ENCODE measurements around the gene NCOA3.

NCOA3 gene

DNA sequence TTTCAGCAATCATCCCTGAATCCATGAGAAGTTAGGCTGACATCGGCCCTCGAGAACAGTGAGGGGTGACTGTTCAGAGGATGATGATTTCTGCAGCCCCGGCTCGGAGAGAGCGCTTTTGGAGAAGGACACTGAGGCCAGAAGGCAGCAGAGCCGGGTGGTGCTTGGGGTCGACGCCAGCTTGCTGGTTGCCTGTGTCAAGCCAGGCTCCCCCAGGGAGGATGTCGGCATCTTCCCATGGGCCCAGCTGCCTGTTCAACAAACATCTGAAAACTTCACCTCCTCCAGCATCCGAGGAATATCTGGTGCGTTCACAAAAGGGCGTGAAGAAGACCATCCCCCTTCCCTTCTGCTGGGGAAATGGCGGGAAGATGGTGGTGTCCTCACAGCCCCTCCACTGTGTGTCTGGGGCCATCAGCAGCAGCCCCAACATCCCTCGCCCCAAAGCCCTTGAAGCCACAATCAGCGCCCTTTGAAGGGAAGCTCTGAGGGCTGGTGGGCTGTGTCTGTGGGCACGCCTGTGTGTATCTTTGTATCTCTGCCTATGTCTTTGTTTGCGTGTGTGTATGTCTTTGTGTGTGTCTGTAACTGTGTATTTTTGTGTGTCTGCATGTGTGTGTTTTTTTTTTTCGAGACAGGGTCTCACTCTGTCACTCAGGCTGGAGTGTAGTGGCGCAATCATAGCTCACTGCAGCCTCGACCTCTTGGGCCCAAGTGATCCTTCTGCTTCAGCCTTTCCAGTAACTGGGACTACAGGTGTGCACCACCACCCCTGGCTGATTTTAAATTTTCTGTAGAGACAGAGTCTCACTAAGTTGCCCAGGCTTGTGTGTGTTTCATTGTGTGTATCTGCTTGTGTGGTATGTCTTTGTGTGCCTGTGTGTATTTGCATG, 185.7 kb downstream of the NCOA3 start:
- DNase-seq = no peak

- DNase-seq = no peak
Observed at GRCh38 chr20:47688385-47689381, 187.0 kb downstream of the NCOA3 start.

DNA sequence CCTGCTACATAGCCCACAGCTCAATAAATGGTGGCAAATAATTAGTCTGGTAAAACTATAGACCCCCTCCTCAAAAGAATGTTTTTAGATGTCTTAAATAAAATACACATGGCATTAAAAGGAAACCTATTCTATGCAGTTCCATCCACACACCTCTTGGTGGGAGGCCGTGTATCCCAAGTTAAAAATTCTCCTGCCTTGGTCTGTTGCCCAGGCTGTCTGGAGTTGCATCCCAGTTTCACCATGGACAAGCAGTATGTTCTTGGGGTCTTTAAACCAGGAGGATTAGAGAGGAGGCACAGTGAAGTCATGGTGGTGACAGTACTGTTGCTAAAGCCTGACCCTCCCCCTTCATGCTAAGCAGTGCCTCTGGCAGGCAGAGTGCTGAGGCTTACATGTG, 188.0 kb downstream of the NCOA3 start:
- DNase-seq = no peak

- DNase-seq = no peak
Observed at GRCh38 chr20:47691625-47692024, 189.9 kb downstream of the NCOA3 start.

- DNase-seq = no peak
Observed at GRCh38 chr20:47694021-47694818, 192.5 kb downstream of the NCOA3 start.

DNA sequence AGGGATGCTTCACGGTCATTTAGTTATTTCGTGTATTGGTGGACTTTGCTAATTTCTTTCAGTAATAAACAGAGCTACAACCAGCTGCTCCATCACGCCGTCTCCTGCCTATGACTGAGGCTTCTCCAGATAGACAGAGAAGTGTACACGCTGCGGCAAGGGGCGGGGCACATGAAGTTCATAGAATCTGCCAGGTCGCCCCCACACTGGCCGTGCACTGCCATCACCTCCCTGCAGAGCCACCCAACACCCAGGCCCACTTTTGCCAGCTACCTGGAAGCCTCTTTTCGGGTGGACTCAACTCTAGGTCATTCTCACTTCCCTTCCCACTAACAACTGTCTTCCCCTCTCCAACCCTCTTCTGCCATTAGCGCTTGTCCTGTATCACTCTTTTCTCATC, 195.2 kb downstream of the NCOA3 start:
- DNase-seq = no peak

GRCh38 chr20:47698142-47698541, 196.5 kb downstream of the NCOA3 start:
- no peak for DNase-seq

DNA sequence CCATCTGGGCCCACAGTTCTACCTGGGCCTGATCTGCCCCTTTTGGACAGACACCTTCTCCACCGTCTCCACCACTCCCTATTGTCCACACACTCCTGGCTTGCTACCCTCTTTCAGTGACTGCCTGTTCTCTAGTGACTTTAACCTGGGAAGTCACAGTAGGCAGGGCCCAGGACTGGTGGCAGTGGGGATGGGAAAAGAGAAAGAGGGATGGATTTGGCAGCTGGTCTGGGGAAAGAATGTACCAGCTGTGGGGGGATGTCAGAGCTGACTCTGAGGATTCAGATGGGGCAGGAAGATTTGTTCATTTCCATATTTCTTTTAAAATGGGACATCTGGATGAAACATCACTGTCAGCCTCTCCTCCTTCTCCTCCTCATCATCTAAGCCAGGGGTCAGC, 198.1 kb downstream of the NCOA3 start:
- no peak for DNase-seq

GRCh38 chr20:47700327-47700726, 198.6 kb downstream of the NCOA3 start:
- DNase-seq = no peak

DNA sequence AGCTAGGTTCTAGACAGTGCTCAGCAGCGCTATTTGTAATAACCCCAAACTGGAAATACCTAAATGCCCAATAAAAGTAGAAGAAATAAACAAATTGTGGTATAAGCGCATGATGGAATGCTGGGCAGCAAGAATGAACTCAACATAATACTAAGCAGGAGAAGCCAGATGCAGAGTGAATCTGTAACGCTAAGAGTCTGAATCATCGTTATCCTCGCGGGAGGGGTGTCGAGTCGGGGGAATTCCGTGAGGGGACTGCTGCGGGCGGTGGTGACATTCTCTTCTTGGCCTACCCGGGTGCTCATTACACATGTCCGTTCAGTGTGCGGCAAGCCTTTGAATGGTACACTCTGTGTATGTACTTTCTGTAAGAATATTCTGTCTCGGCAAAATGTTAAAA, 199.9 kb downstream of the NCOA3 start:
- no peak for DNase-seq

DNA sequence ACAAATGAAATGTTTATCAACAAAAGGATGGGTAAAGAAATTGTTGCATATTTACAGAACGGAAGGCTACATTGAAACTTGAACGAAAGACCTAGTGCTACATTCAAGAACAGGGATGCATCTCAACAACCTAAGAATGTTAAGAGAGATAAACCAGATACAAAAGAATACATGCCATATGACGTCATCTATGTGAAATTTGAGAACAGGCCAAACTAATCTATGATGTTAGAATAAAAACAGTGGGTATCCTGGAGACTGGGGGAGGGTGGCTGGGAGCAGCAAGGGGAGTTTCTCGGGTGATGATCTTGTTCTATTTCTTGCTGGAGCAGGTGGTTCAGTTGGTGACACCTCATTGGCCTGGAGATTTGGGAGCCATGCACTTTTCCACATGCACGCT, 202.1 kb downstream of the NCOA3 start:
- no peak for DNase-seq

DNA sequence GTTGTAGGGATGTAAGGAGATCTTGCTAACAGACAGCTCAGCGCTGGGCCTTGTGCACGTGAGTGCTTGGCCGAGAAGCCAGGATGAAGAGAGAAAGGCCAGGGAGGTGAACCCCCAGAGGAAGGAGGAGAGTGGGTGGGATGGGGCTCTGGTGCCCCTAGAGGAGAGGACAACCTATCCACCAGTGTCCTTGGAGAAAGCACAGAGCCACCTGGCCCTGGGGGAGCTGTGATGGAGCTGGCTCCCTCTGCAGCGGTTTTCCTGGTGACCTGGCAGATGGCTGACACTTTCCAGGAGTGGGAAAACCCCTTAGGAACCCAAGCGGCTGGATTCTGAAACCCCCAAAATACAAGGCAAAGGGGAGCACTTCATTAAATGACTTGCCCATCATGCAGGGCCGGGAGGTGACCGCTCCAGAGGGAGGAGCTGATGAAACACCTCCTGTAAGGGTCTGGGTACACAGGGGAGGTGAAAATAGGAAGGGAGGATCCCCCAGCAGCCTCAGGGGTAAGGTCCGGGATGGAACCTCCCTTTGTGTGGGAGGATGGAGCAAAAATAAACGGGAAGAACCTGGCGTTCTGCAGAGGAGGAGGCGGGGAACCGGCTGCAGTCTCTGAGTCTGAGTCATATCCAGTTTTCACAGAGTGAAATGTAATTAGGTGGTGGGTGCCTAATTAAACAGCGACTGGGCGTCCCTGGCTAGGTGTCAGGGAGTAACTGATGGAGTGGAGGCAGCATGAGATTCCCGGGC, 203.2 kb downstream of the NCOA3 start:
- DNase-seq = no peak

- no peak for DNase-seq
Observed at GRCh38 chr20:47705497-47705856, 203.8 kb downstream of the NCOA3 start.

- DNase-seq = no peak
Observed at GRCh38 chr20:47706345-47706744, 204.7 kb downstream of the NCOA3 start.

Data from HCEC 1CT (cell line).